SK-N-SH (cell line): ENCODE measurements around the gene TTC28. TPM values are rescaled to one million over a fixed set of nuclear protein-coding genes. Genes with fewer than 3 reads are reported as not detected.
A peak's percentile ranks its signal among the peaks of the same experiment; 100 is the strongest.

Experiments
- CTCF ChIA-PET: fragments of 300-600, 350-600 bp; formaldehyde crosslinking; extraction: SDS; loops from one replicate; lab custom pipeline; 2021; lab: Yijun Ruan, JAX
- POLR2A ChIA-PET: fragments of 350-600 bp; sonication (Branson Sonifier 250); formaldehyde crosslinking; extraction: SDS; loops from one replicate; lab custom pipeline; 2020; ENCODE audit warnings: antibody characterized with exemption, inconsistent platforms; lab: Yijun Ruan, JAX
- DNase-seq: peaks from one replicate; pipeline ENCODE4 v3.0.0; 2012
- H2AFZ ChIP-seq: fragments of 200-600 bp; sonication (generic); 2 replicates; pipeline ENCODE4 v1.8.1; 2016; ENCODE audit warnings: antibody characterized with exemption, mild to moderate bottlenecking, low read depth
- H3F3A ChIP-seq: fragments of 200-600 bp; sonication (generic); replicated peaks from 2 replicates; pipeline ENCODE3; 2016; ENCODE audit warnings: antibody characterized with exemption, mild to moderate bottlenecking; ENCODE audit not compliant: insufficient read depth
- H3K27ac ChIP-seq, 2 experiments: fragments of 200-500 bp in 1 of 2; fragments of 200-600 bp in 1 of 2; sonication (Bioruptor generic) in 1 of 2; sonication (generic), shearing (Covaris generic) in 1 of 2; 2 replicates each; pipeline versions ENCODE4 v1.5.1 to v1.6.1; 2014 to 2016; ENCODE audit warnings: low read depth in 2 of 2, inconsistent platforms in 1 of 2, low read length in 1 of 2, mild to moderate bottlenecking in 1 of 2, mixed read lengths in 1 of 2
- H3K27me3 ChIP-seq: fragments of 200-600 bp; sonication (generic), shearing (Covaris generic); 2 replicates; pipeline ENCODE4 v1.6.1; 2016; ENCODE audit warnings: mixed run types; ENCODE audit not compliant: insufficient read depth
- H3K36me3 ChIP-seq, 2 experiments: fragments of 200-500 bp in 1 of 2; fragments of 200-600 bp in 1 of 2; sonication (Bioruptor generic) in 1 of 2; sonication (generic) in 1 of 2; replicated peaks in 1 of 2; 2 replicates each; pipeline versions ENCODE3 to v1.5.1; 2014 to 2016; ENCODE audit warnings: low read length in 1 of 2, mild to moderate bottlenecking in 1 of 2; ENCODE audit not compliant: insufficient read depth in 2 of 2, control insufficient read depth in 1 of 2
- H3K4me1 ChIP-seq, 2 experiments: fragments of 200-500 bp in 1 of 2; fragments of 200-600 bp in 1 of 2; sonication (Bioruptor generic) in 1 of 2; sonication (generic), shearing (Covaris generic) in 1 of 2; 2 replicates each; pipeline versions ENCODE4 v1.5.1 to v1.6.1; 2014 to 2016; ENCODE audit warnings: low read depth in 1 of 2, low read length in 1 of 2, mixed run types in 1 of 2; ENCODE audit not compliant: insufficient read depth in 2 of 2, control insufficient read depth in 1 of 2
- H3K4me2 ChIP-seq: fragments of 200-600 bp; sonication (generic), shearing (Covaris generic); 2 replicates; pipeline ENCODE4 v1.6.1; 2017; ENCODE audit warnings: mixed run types
- H3K4me3 ChIP-seq, 2 experiments: fragments of 200-500 bp in 1 of 2; fragments of 200-600 bp in 1 of 2; sonication (Bioruptor generic) in 1 of 2; sonication (generic), shearing (Covaris generic) in 1 of 2; 2 replicates each; pipeline versions ENCODE4 v1.5.1 to v1.8.1; 2014 to 2016; ENCODE audit warnings: low read depth in 2 of 2, inconsistent platforms in 1 of 2, low read length in 1 of 2, mild to moderate bottlenecking in 1 of 2, mixed read lengths in 1 of 2, moderate library complexity in 1 of 2
- H3K79me2 ChIP-seq: fragments of 200-600 bp; sonication (generic); 2 replicates; pipeline ENCODE4 v1.8.1; 2017; ENCODE audit warnings: mild to moderate bottlenecking; ENCODE audit not compliant: insufficient read depth
- H3K9ac ChIP-seq: fragments of 200-600 bp; sonication (generic); 2 replicates; pipeline ENCODE4 v1.6.1; 2017; ENCODE audit warnings: mixed run types
- H3K9me2 ChIP-seq: fragments of 200-600 bp; sonication (generic); 2 replicates; pipeline ENCODE4 v1.6.1; 2017; ENCODE audit warnings: mixed run types
- H3K9me3 ChIP-seq: fragments of 200-600 bp; sonication (generic); 2 replicates; pipeline ENCODE4 v1.6.1; 2017; ENCODE audit warnings: mixed run types, mild to moderate bottlenecking, moderate library complexity
- H4K20me1 ChIP-seq: fragments of 200-600 bp; sonication (generic); 2 replicates; pipeline ENCODE4 v1.6.1; 2017; ENCODE audit warnings: mild to moderate bottlenecking, mixed run types; ENCODE audit not compliant: insufficient read depth
- CHD2 ChIP-seq: fragments of 150-350 bp; IDR thresholded peaks from 2 replicates; pipeline ENCODE4 v1.6.1; 2018; ENCODE audit warnings: low read length; ENCODE audit not compliant: partially characterized antibody
- CTCF ChIP-seq: fragments of 200-600 bp; sonication (generic); IDR thresholded peaks from 2 replicates; pipeline ENCODE4 v1.6.1; 2017; ENCODE audit warnings: antibody characterized with exemption, mild to moderate bottlenecking, moderate library complexity
- EP300 ChIP-seq, 2 experiments: IDR thresholded peaks; 2 replicates each; pipeline versions ENCODE4 v1.4.0 to v1.6.1; 2012; ENCODE audit warnings: borderline replicate concordance in 1 of 2, low read depth in 1 of 2, low read length in 1 of 2
- EZH2phosphoT487 ChIP-seq: fragments of 200-600 bp; sonication (generic); IDR thresholded peaks from 2 replicates; pipeline ENCODE4 v1.6.1; 2017; ENCODE audit warnings: low read depth, mixed run types, mild to moderate bottlenecking, antibody characterized with exemption, moderate library complexity, borderline replicate concordance
- FOXM1 ChIP-seq: IDR thresholded peaks from 2 replicates; pipeline ENCODE4 v1.4.0; 2012; ENCODE audit warnings: low read depth, mild to moderate bottlenecking
- GABPA ChIP-seq: IDR thresholded peaks from 2 replicates; pipeline ENCODE4 v1.4.0; 2012; ENCODE audit warnings: low read depth, mild to moderate bottlenecking
- IRF3 ChIP-seq: fragments of 150-350 bp; IDR thresholded peaks from 2 replicates; pipeline ENCODE4 v1.6.1; 2016; ENCODE audit warnings: mild to moderate bottlenecking, low read depth, low read length
- JUND ChIP-seq: IDR thresholded peaks from 2 replicates; pipeline ENCODE4 v1.4.0; 2012
- NFIC ChIP-seq: IDR thresholded peaks from 2 replicates; pipeline ENCODE4 v1.4.0; 2012; ENCODE audit warnings: borderline replicate concordance
- NRF1 ChIP-seq: IDR thresholded peaks from 2 replicates; pipeline ENCODE4 v1.6.1; 2012; ENCODE audit warnings: low read depth, mild to moderate bottlenecking, low read length
- PBX3 ChIP-seq: IDR thresholded peaks from 2 replicates; pipeline ENCODE4; 2012
- POLR2AphosphoS5 ChIP-seq: IDR thresholded peaks from 2 replicates; pipeline ENCODE4 v1.6.1; 2012; ENCODE audit warnings: low read depth, low read length
- RXRA ChIP-seq: IDR thresholded peaks from 2 replicates; pipeline ENCODE4 v1.4.0; 2012; ENCODE audit warnings: low read depth, mild to moderate bottlenecking, borderline replicate concordance
- SIN3A ChIP-seq: IDR thresholded peaks from 2 replicates; pipeline ENCODE4 v1.6.1; 2012; ENCODE audit warnings: low read depth, mild to moderate bottlenecking, low read length, moderate library complexity, borderline replicate concordance
- TCF12 ChIP-seq: IDR thresholded peaks from 2 replicates; pipeline ENCODE4 v1.4.0; 2012
- TEAD4 ChIP-seq: IDR thresholded peaks from 2 replicates; pipeline ENCODE4 v1.4.0; 2012; ENCODE audit warnings: mild to moderate bottlenecking, borderline replicate concordance; ENCODE audit not compliant: insufficient read depth
- YY1 ChIP-seq: IDR thresholded peaks from 2 replicates; pipeline ENCODE4 v1.4.0; 2012; ENCODE audit warnings: low read depth, mild to moderate bottlenecking
- WGBS: methylation state at CpG from one replicate; pipeline ENCODE4 v1.1.6; 2017; ENCODE audit warnings: low lambda C conversion rate; 5-methylcytosine and 5-hydroxymethylcytosine counted together
- polyA plus RNA-seq, 3 experiments: library from polyadenylated mRNA; depleted of rRNA; stranded (reverse); fragments of >200 nt; gene quantifications; 2 replicates each; pipeline ENCODE4 v1.2.3, GENCODE V29; 2012
- TF ChIP-seq, protein P1 (sequence below): fragments of 150-350 bp; IDR thresholded peaks from 2 replicates; pipeline ENCODE4 v1.6.1; 2017; ENCODE audit warnings: antibody characterized with exemption, low read length, low read depth, borderline replicate concordance

The TTC28 gene
- polyA plus RNA-seq, 1 of the 3 experiments (the other 2 are of a cell fraction) = 5.9 TPM

DNA sequence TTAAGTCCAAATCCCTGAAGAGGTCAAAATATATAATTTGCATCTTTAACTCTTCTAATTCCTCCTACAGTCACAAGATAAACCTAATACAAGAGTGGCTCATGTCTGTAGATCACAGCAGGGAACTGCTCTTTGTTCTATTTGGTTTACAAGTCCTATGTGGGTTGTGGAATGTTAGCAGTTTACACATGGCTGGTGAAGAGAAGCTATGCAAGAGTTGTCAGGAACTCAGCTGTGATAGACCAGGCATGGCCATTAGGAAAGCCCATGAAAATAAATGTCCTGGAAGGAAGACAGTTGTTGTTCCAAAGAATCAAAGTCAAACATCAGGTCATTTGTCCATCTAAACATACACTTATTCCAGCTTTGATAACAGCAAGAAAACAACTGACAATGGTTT is 448.2 kb downstream of the TTC28 start (continued):
- no peak for TF ChIP-seq GABPA
- no peak for TF ChIP-seq POLR2AphosphoS5
- no peak for TF ChIP-seq NFIC
- TF ChIP-seq TCF12 = no peak

- Histone ChIP-seq H3K4me2 (peak overlapping the region; percentile 34; the same call in 1 of the 2 replicates), H3F3A (peaks cover 10% of the 10 kb centered on the region), H3K9me3 (no peaks in the 10 kb centered on the region), H3K9me2 (no peaks in the 10 kb centered on the region), H3K27ac (peak overlapping the region in 1 of 2 experiments; percentile 56; a peak in 3 of 4 replicates), H3K27me3 (no peaks in the 10 kb centered on the region), H3K4me1 (peaks cover 0 to 28% of the 10 kb centered on the region in 2 experiments; a peak in 2 of 4 replicates), H4K20me1 (no peaks in the 10 kb centered on the region), H3K79me2 (peaks cover 3% of the 10 kb centered on the region; the same call in 1 of the 2 replicates), H3K4me3 (no peak overlapping the region), H2AFZ (no peak overlapping the region), H3K9ac (0 out of 2 replicates have a peak overlapping the region, but pooled peaks have one; percentile 2), H3K36me3 (no peaks in the 10 kb centered on the region)
- POLR2A ChIA-PET = no interaction called here
- no peak for DNase-seq
- 92% methylated on average over 1 of the region's 1 CpG for WGBS
- TF ChIP-seq IRF3 (no peak), FOXM1 (no peak), CHD2 (no peak), PBX3 (0 out of 2 replicates have a peak, but pooled peaks have one; percentile 20), YY1 (no peak)
- CTCF ChIA-PET = no interaction called here
Observed at GRCh38 chr22:28230671-28231070, 449.0 kb downstream of the TTC28 start.

DNA sequence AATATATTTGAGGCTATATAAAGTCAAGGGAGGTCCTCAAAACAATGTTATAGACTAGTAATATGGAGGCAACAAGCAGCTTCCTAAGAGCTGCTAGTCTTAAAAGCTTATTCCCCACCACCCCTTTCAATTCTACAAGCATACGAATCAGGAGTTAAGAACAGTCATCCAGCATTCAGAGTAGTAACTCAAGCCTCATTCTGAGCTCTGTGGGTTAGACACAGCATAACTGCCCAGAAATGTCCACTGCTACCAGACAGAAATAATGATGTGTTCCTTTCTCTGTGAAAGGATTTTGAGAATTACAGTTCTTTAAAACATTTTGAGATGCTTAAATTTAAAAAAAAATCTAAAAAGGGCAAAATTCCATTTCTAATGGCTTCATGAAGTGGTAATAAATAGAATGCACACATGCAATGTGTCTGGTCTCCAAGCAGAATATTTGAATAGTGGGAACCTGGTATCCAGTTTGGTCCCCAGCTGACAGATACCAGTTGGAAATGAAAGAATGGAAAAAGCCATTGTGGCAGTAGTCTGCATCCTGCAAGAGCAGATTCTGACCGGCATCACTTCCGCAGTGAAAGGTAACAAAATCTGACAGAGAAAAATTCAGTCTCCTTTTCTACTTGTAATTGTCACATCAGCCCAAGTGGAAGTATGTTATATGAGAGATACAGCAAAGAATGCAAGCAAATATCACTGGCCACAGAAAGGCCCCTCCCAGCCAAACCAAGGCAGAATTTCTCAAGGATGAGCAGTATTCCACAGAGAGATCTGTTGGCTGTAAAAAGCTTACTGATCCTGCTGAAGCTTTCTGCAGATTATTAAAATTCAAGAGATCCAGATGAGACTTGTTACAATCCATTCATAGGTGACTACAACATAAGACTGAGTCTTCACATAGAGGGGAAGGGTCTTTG is 449.8 kb downstream of the TTC28 start:
- 0 out of 2 replicates have a peak overlapping the region, but pooled peaks have one; percentile 2 for H3K9ac ChIP-seq
- H4K20me1 ChIP-seq = no peaks in the 10 kb centered on the region
- ChIA-PET POLR2A (interaction anchor here (0.6 kb wide), 1 partner anchor 129 kb away, joined by 4 read pairs; no protein-coding TSS in a partner anchor), CTCF (interaction anchor here (0.7 to 1.0 kb wide), 2 partner anchors 16 to 48 kb away, joined by 3 read pairs; no protein-coding TSS in a partner anchor)
- DNase-seq = no peak
- peak overlapping the region; percentile 20 to 56; a peak in 3 of 4 replicates for H3K27ac ChIP-seq
- peaks cover 0 to 28% of the 10 kb centered on the region in 2 experiments; a peak in 2 of 4 replicates for H3K4me1 ChIP-seq
- H3K9me2 ChIP-seq = no peaks in the 10 kb centered on the region
- no peaks in the 10 kb centered on the region for H3K36me3 ChIP-seq
- WGBS = 86% methylated on average over 3 of the region's 3 CpGs
- peak overlapping the region; percentile 34 for H3K4me2 ChIP-seq
- no peak overlapping the region for H3K4me3 ChIP-seq
- peaks cover 3% of the 10 kb centered on the region; the same call in 1 of the 2 replicates for H3K79me2 ChIP-seq
- peaks cover 10% of the 10 kb centered on the region for H3F3A ChIP-seq
- H3K27me3 ChIP-seq = no peaks in the 10 kb centered on the region
- H2AFZ ChIP-seq = no peak overlapping the region; the same call in 1 of the 2 replicates
- no peaks in the 10 kb centered on the region for H3K9me3 ChIP-seq
- TF ChIP-seq CTCF (no peak), EZH2phosphoT487 (no peak), SIN3A (no peak), EP300 (IDR thresholded peaks at IDR 0.05; ENCODE audit: borderline replicate concordance in 1 of 2, low read depth in 1 of 2, low read length in 1 of 2) (no peak), RXRA (no peak), TCF12 (peak; percentile 17; the same call in 1 of the 2 replicates), NRF1 (no peak), JUND (peak; percentile 7; the same call in 1 of the 2 replicates), TEAD4 (peak; percentile 22; the same call in 1 of the 2 replicates), POLR2AphosphoS5 (no peak)
- TF ChIP-seq, protein P1, sequence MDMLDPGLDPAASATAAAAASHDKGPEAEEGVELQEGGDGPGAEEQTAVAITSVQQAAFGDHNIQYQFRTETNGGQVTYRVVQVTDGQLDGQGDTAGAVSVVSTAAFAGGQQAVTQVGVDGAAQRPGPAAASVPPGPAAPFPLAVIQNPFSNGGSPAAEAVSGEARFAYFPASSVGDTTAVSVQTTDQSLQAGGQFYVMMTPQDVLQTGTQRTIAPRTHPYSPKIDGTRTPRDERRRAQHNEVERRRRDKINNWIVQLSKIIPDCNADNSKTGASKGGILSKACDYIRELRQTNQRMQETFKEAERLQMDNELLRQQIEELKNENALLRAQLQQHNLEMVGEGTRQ = no peak
